ENCODE data around the gene ANO6.

DNA sequence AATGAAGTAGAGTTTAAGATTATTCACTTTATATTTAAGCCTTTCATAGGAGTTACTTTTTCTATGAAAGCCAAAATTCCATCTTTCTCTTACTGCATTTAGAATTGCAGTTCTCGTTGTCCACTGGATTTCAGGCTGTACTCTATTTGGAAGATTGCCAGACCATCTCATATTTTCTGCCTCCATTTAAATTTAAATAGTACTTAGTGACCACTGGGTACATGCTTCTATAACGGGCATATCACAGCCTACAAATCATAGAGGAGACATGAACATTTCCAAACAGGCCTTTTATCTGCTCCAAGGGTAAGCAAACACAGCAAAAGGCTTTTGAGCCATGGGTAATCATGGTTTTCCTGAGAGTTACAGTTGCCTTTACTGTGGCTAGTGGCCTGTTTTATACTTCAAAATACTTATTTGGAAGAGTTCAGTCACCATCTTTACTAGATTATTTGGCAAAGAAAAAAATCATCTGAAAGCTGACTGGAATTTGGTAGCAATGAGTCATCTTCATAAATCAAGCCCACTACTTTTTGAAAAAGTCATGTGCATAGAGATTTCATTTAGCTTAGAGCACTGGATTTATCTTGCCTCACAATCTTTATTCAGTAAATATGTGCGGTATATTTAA, 15.7 kb downstream of the ANO6 start:
- TF ChIP-seq, protein P1, sequence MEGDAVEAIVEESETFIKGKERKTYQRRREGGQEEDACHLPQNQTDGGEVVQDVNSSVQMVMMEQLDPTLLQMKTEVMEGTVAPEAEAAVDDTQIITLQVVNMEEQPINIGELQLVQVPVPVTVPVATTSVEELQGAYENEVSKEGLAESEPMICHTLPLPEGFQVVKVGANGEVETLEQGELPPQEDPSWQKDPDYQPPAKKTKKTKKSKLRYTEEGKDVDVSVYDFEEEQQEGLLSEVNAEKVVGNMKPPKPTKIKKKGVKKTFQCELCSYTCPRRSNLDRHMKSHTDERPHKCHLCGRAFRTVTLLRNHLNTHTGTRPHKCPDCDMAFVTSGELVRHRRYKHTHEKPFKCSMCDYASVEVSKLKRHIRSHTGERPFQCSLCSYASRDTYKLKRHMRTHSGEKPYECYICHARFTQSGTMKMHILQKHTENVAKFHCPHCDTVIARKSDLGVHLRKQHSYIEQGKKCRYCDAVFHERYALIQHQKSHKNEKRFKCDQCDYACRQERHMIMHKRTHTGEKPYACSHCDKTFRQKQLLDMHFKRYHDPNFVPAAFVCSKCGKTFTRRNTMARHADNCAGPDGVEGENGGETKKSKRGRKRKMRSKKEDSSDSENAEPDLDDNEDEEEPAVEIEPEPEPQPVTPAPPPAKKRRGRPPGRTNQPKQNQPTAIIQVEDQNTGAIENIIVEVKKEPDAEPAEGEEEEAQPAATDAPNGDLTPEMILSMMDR (IDR thresholded peaks at IDR 0.05; ENCODE audit: low read depth, low read length, missing input control): no peak
- TF ChIP-seq, protein P2, sequence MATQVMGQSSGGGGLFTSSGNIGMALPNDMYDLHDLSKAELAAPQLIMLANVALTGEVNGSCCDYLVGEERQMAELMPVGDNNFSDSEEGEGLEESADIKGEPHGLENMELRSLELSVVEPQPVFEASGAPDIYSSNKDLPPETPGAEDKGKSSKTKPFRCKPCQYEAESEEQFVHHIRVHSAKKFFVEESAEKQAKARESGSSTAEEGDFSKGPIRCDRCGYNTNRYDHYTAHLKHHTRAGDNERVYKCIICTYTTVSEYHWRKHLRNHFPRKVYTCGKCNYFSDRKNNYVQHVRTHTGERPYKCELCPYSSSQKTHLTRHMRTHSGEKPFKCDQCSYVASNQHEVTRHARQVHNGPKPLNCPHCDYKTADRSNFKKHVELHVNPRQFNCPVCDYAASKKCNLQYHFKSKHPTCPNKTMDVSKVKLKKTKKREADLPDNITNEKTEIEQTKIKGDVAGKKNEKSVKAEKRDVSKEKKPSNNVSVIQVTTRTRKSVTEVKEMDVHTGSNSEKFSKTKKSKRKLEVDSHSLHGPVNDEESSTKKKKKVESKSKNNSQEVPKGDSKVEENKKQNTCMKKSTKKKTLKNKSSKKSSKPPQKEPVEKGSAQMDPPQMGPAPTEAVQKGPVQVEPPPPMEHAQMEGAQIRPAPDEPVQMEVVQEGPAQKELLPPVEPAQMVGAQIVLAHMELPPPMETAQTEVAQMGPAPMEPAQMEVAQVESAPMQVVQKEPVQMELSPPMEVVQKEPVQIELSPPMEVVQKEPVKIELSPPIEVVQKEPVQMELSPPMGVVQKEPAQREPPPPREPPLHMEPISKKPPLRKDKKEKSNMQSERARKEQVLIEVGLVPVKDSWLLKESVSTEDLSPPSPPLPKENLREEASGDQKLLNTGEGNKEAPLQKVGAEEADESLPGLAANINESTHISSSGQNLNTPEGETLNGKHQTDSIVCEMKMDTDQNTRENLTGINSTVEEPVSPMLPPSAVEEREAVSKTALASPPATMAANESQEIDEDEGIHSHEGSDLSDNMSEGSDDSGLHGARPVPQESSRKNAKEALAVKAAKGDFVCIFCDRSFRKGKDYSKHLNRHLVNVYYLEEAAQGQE (IDR thresholded peaks at IDR 0.05): no peak
- TF ChIP-seq TAF1 (conservative IDR thresholded peaks at IDR 0.05) (no peak), EGR1 (IDR thresholded peaks at IDR 0.05; ENCODE audit: low read depth in 2 of 2) (no peak), JUND (IDR thresholded peaks at IDR 0.05) (peak in 1 of 2 donors; percentile 33)
- TF ChIP-seq, protein P3, sequence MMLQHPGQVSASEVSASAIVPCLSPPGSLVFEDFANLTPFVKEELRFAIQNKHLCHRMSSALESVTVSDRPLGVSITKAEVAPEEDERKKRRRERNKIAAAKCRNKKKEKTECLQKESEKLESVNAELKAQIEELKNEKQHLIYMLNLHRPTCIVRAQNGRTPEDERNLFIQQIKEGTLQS (IDR thresholded peaks at IDR 0.05): no peak

All from liver (tissue), 3 donors.